WTC11 (cell line): ENCODE data around the gene UNC119B. TPM values are rescaled to one million over a fixed set of nuclear protein-coding genes. Genes with fewer than 3 reads are reported as not detected.

Source experiments
- ATAC-seq: fragments of 200-7000 bp; cut with Tn5 transposase; 2 replicates; pipeline ENCODE4 v1.10.0; 2021; ENCODE audit warnings: mild to moderate bottlenecking, moderate library complexity
- CTCF ChIA-PET: fragments of 300-600 bp; sonication (Branson Sonifier 250); formaldehyde crosslinking; loops from one replicate; lab custom pipeline; 2021; ENCODE audit warnings: antibody characterized with exemption; lab: Charles Lee
- POLR2A ChIA-PET: fragments of 350-600 bp; sonication (Branson Sonifier 250); formaldehyde crosslinking; loops from one replicate; lab custom pipeline; 2021; ENCODE audit warnings: antibody characterized with exemption; lab: Charles Lee
- DNase-seq: peaks from one replicate; pipeline ENCODE4 v3.0.0; 2021; ENCODE audit warnings: low spot score
- H3K27ac Mint-ChIP-seq: 2 replicates; pipeline ENCODE4 v1.8.0; 2021; ENCODE audit warnings: mixed read lengths
- H3K27me3 Mint-ChIP-seq: 2 replicates; pipeline ENCODE4 v1.8.0; 2021; ENCODE audit warnings: low read depth, mild to moderate bottlenecking, moderate library complexity, mixed read lengths
- H3K36me3 Mint-ChIP-seq: 2 replicates; pipeline ENCODE4 v1.8.0; 2021; ENCODE audit warnings: mixed read lengths
- H3K4me1 Mint-ChIP-seq: 2 replicates; pipeline ENCODE4 v1.8.0; 2022; ENCODE audit warnings: mixed read lengths
- H3K4me3 Mint-ChIP-seq: 2 replicates; pipeline ENCODE4 v1.8.0; 2021; ENCODE audit warnings: mild to moderate bottlenecking, moderate library complexity, mixed read lengths
- H3K9me3 Mint-ChIP-seq: 2 replicates; pipeline ENCODE4 v1.8.0; 2021; ENCODE audit warnings: mixed read lengths
- CREB1 ChIP-seq: sonication (generic); formaldehyde crosslinking; IDR thresholded peaks from 2 replicates; pipeline ENCODE4 v1.8.0; 2023; ENCODE audit warnings: mild to moderate bottlenecking, missing genetic modification reagents
- ELF4 ChIP-seq: sonication (generic); formaldehyde crosslinking; IDR thresholded peaks from 2 replicates; pipeline ENCODE4 v1.8.1; 2022; ENCODE audit warnings: low read depth, mild to moderate bottlenecking, moderate library complexity, missing genetic modification reagents
- ERG ChIP-seq: fragments of 250-450 bp; sonication (Bioruptor Pico); IDR thresholded peaks from 2 replicates; pipeline ENCODE4 v1.8.0; 2021; ENCODE audit warnings: mild to moderate bottlenecking
- ETV6 ChIP-seq: sonication (generic); formaldehyde crosslinking; IDR thresholded peaks from 2 replicates; pipeline ENCODE4 v1.8.1; 2022; ENCODE audit warnings: mild to moderate bottlenecking, missing genetic modification reagents
- FOXP4 ChIP-seq: sonication (generic); formaldehyde crosslinking; IDR thresholded peaks from 2 replicates; pipeline ENCODE4 v1.8.0; 2022; ENCODE audit warnings: mild to moderate bottlenecking, missing genetic modification reagents
- HMGXB4 ChIP-seq: sonication (generic); formaldehyde crosslinking; IDR thresholded peaks from 2 replicates; pipeline ENCODE4 v1.8.1; 2023; ENCODE audit warnings: mild to moderate bottlenecking, moderate library complexity, missing genetic modification reagents
- IRF1 ChIP-seq: sonication (generic); formaldehyde crosslinking; IDR thresholded peaks from 2 replicates; pipeline ENCODE4 v1.8.0; 2023; ENCODE audit warnings: missing genetic modification reagents
- KAT7 ChIP-seq: sonication (generic); formaldehyde crosslinking; IDR thresholded peaks from 2 replicates; pipeline ENCODE4 v1.8.1; 2023; ENCODE audit warnings: missing genetic modification reagents, mild to moderate bottlenecking, borderline replicate concordance
- OVOL2 ChIP-seq: fragments of 250-450 bp; sonication (Bioruptor Pico); IDR thresholded peaks from 2 replicates; pipeline ENCODE4 v1.9.0; 2021; ENCODE audit warnings: mild to moderate bottlenecking, borderline replicate concordance
- TEAD1 ChIP-seq: sonication (generic); formaldehyde crosslinking; IDR thresholded peaks from 2 replicates; pipeline ENCODE4 v1.8.0; 2022; ENCODE audit warnings: mild to moderate bottlenecking, missing genetic modification reagents
- TEAD4 ChIP-seq: sonication (generic); formaldehyde crosslinking; IDR thresholded peaks from 2 replicates; pipeline ENCODE4 v1.8.0; 2022; ENCODE audit warnings: mild to moderate bottlenecking, missing genetic modification reagents
- USF1 ChIP-seq: sonication (generic); formaldehyde crosslinking; IDR thresholded peaks from 2 replicates; pipeline ENCODE4 v1.8.0; 2022; ENCODE audit warnings: mild to moderate bottlenecking, missing genetic modification reagents
- ZBTB43 ChIP-seq: sonication (generic); formaldehyde crosslinking; IDR thresholded peaks from 2 replicates; pipeline ENCODE4 v1.8.1; 2023; ENCODE audit warnings: mild to moderate bottlenecking, missing genetic modification reagents
- ZNF263 ChIP-seq: sonication (generic); formaldehyde crosslinking; IDR thresholded peaks from 2 replicates; pipeline ENCODE4 v1.8.1; 2022; ENCODE audit warnings: low read depth, mild to moderate bottlenecking, moderate library complexity, missing genetic modification reagents
- ZNF396 ChIP-seq: fragments of 250-450 bp; sonication (Bioruptor Pico); IDR thresholded peaks from 2 replicates; pipeline ENCODE4 v1.8.0; 2021; ENCODE audit warnings: mild to moderate bottlenecking, moderate library complexity, borderline replicate concordance
- ZNF423 ChIP-seq: fragments of 250-450 bp; sonication (Bioruptor Pico); IDR thresholded peaks from 2 replicates; pipeline ENCODE4 v2.1.2; 2022; ENCODE audit warnings: mild to moderate bottlenecking, moderate library complexity
- ZNF425 ChIP-seq: fragments of 250-450 bp; sonication (Bioruptor Pico); conservative IDR thresholded peaks from 2 replicates; pipeline ENCODE4 v1.9.0; 2021; ENCODE audit warnings: mild to moderate bottlenecking
- ZNF671 ChIP-seq: fragments of 250-450 bp; sonication (Bioruptor Pico); IDR thresholded peaks from 2 replicates; pipeline ENCODE4 v1.8.0; 2021; ENCODE audit warnings: mild to moderate bottlenecking
- total RNA-seq: library from RNA; stranded (reverse); gene quantifications from 3 replicates; pipeline ENCODE4 v1.2.3, GENCODE V29; 2021
- TF ChIP-seq, protein P1 (sequence below): fragments of 250-450 bp; sonication (Bioruptor Pico); IDR thresholded peaks from 2 replicates; pipeline ENCODE4 v1.9.0; 2021; ENCODE audit warnings: moderate library complexity, mild to moderate bottlenecking, inconsistent platforms, borderline replicate concordance
- TF ChIP-seq, protein P2 (sequence below): sonication (generic); formaldehyde crosslinking; IDR thresholded peaks from 2 replicates; pipeline ENCODE4 v1.8.1; 2022; ENCODE audit warnings: low read depth, missing genetic modification reagents, borderline replicate concordance
- TF ChIP-seq, protein P3 (sequence below): fragments of 250-450 bp; sonication (Bioruptor Pico); IDR thresholded peaks from 2 replicates; pipeline ENCODE4 v2.1.2; 2022; ENCODE audit warnings: mild to moderate bottlenecking, moderate library complexity

Gene UNC119B
- total RNA-seq, 1 experiment from 2014 or later = 53.3 TPM

GRCh38 chr12:120725659-120726509 lies 15.6 kb downstream of the UNC119B start, which contains the start of gene ACADS:
ACADS (plus strand) TSS chr12:120725826; CDS start chr12:120725886, 60 bp downstream.
- H3K36me3 Mint-ChIP-seq = peaks cover 38% of the 10 kb centered on the region
- POLR2A ChIA-PET = no interaction called here
- no peak for TF ChIP-seq ERG
- TF ChIP-seq, protein P1, sequence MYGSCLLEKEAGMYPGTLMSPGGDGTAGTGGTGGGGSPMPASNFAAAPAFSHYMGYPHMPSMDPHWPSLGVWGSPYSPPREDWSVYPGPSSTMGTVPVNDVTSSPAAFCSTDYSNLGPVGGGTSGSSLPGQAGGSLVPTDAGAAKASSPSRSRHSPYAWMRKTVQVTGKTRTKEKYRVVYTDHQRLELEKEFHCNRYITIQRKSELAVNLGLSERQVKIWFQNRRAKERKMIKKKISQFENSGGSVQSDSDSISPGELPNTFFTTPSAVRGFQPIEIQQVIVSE (CRISPR knock-in tag) = no peak
- no peak for TF ChIP-seq ZNF263 (CRISPR knock-in tag)
- TF ChIP-seq, protein P2, sequence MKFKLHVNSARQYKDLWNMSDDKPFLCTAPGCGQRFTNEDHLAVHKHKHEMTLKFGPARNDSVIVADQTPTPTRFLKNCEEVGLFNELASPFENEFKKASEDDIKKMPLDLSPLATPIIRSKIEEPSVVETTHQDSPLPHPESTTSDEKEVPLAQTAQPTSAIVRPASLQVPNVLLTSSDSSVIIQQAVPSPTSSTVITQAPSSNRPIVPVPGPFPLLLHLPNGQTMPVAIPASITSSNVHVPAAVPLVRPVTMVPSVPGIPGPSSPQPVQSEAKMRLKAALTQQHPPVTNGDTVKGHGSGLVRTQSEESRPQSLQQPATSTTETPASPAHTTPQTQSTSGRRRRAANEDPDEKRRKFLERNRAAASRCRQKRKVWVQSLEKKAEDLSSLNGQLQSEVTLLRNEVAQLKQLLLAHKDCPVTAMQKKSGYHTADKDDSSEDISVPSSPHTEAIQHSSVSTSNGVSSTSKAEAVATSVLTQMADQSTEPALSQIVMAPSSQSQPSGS = no peak
- TF ChIP-seq ZBTB43 (CRISPR knock-in tag) = no peak
- TF ChIP-seq ETV6 = no peak
- no peak for TF ChIP-seq ZNF396 (CRISPR knock-in tag)
- TF ChIP-seq TEAD1 (CRISPR knock-in tag) = peak; percentile 71
- no peak for TF ChIP-seq ELF4 (CRISPR knock-in tag)
- TF ChIP-seq HMGXB4 (CRISPR knock-in tag) = peak; percentile 49; the same call in 1 of the 2 replicates
- TF ChIP-seq KAT7 (CRISPR knock-in tag) = no peak
- TF ChIP-seq FOXP4 = peak; percentile 67; the same call in 1 of the 2 replicates
- TF ChIP-seq CREB1 (CRISPR knock-in tag) = no peak
- no peak for TF ChIP-seq ZNF671 (CRISPR knock-in tag)
- no peak for TF ChIP-seq OVOL2 (CRISPR knock-in tag)
- peak; percentile 47; the same call in 1 of the 2 replicates for TF ChIP-seq USF1 (CRISPR knock-in tag)
- TF ChIP-seq TEAD4 (CRISPR knock-in tag) = no peak
- TF ChIP-seq, protein P3, sequence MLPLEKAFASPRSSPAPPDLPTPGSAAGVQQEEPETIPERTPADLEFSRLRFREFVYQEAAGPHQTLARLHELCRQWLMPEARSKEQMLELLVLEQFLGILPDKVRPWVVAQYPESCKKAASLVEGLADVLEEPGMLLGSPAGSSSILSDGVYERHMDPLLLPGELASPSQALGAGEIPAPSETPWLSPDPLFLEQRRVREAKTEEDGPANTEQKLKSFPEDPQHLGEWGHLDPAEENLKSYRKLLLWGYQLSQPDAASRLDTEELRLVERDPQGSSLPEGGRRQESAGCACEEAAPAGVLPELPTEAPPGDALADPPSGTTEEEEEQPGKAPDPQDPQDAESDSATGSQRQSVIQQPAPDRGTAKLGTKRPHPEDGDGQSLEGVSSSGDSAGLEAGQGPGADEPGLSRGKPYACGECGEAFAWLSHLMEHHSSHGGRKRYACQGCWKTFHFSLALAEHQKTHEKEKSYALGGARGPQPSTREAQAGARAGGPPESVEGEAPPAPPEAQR (CRISPR knock-in tag) = no peak
- TF ChIP-seq IRF1 (CRISPR knock-in tag) = no peak
- no peak for TF ChIP-seq ZNF423 (CRISPR knock-in tag)
- TF ChIP-seq ZNF425 (CRISPR knock-in tag) = no peak

More at GRCh38 chr12:120725659-120726509, 15.6 kb downstream of the UNC119B start, which contains the start of gene ACADS:
- ATAC-seq (peak; percentile 97), DNase-seq (peak; percentile 97)
- Mint-ChIP-seq H3K4me1 (peaks cover 13% of the 10 kb centered on the region), H3K9me3 (no peaks in the 10 kb centered on the region), H3K4me3 (peak within 1 kb of the TSS; percentile 86), H3K27me3 (peaks cover 4% of the 10 kb centered on the region; the same call in 1 of the 2 replicates), H3K27ac (peak within 1 kb of the TSS; percentile 46; the same call in 1 of the 2 replicates)
- CTCF ChIA-PET = interaction anchor here (0.6 to 1.5 kb wide), 11 partner anchors 12 to 334 kb away, joined by 3 to 6 read pairs (median 3); partner anchors contain the start of genes CABP1 and POP5
